Endothelial cell of umbilical vein (primary cell): ENCODE data around the gene DCHS2. TPM values are rescaled to one million over a fixed set of nuclear protein-coding genes. Genes with fewer than 3 reads are reported as not detected.

Experiments
- BruUV-seq: library from RNA; stranded (reverse); fragments of 400-500 nt; replicated peaks from 2 replicates; lab custom pipeline; 2021; lab: Mats Ljungman, UMichigan
- CTCF ChIA-PET: fragments of 300-600, 350-600 bp; sonication (Branson Sonifier 250); formaldehyde crosslinking; loops from one replicate; lab custom pipeline; 2021; ENCODE audit warnings: antibody characterized with exemption, inconsistent platforms; lab: Charles Lee
- POLR2A ChIA-PET: fragments of 300-600, 350-600 bp; sonication (Branson Sonifier 250); formaldehyde crosslinking; loops from one replicate; lab custom pipeline; 2021; ENCODE audit warnings: antibody characterized with exemption, inconsistent platforms; lab: Charles Lee
- DNase-seq: peaks from one replicate; pipeline ENCODE4 v3.0.0-alpha.2; 2011; ENCODE audit warnings: low read depth, low spot score
- FAIRE-seq: peaks from 2 replicates; lab custom pipeline; 2011; peaks lifted over from hg19 to GRCh38; lab: Jason Lieb, UNC
- H2AFZ ChIP-seq: 2 replicates; pipeline ENCODE4 v1.6.0; 2012; ENCODE audit warnings: low read depth, low read length, control low read depth, inconsistent platforms
- H3K27ac ChIP-seq: 2 replicates; pipeline ENCODE4 v1.5.1; 2011; ENCODE audit warnings: low read depth, mild to moderate bottlenecking, control low read depth, low read length, moderate library complexity; ENCODE audit not compliant: insufficient read depth
- H3K27me3 ChIP-seq, 2 experiments: 2 replicates each; pipeline versions ENCODE4 v1.6.0 to v1.6.1; 2011; ENCODE audit warnings: low read length in 2 of 2, mixed read lengths in 1 of 2; ENCODE audit not compliant: control insufficient read depth in 2 of 2, insufficient read depth in 2 of 2
- H3K36me3 ChIP-seq, 2 experiments: 2 replicates in 1 of 2; 3 replicates in 1 of 2; pipeline ENCODE4 v1.5.1; 2011; ENCODE audit warnings: low read length in 2 of 2, mild to moderate bottlenecking in 1 of 2, moderate library complexity in 1 of 2; ENCODE audit not compliant: control insufficient read depth in 2 of 2, insufficient read depth in 2 of 2; ENCODE audit errors: extremely low read depth in 1 of 2
- H3K4me1 ChIP-seq: 3 replicates; pipeline ENCODE4 v1.5.1; 2011; ENCODE audit warnings: mild to moderate bottlenecking, low read length; ENCODE audit not compliant: control insufficient read depth, insufficient read depth; ENCODE audit errors: extremely low read depth
- H3K4me2 ChIP-seq: 2 replicates; pipeline ENCODE4 v1.6.1; 2011; ENCODE audit warnings: low read length, control low read depth, mixed read lengths; ENCODE audit not compliant: insufficient read depth
- H3K4me3 ChIP-seq, 3 experiments: fragments of 200-600 bp in 1 of 3; sonication (generic), shearing (Covaris generic) in 1 of 3; replicated peaks in 1 of 3; 2 replicates each; pipeline ENCODE4 v1.5.1; 2011 to 2016; ENCODE audit warnings: control low read depth in 3 of 3, low read length in 3 of 3, mild to moderate bottlenecking in 2 of 3, inconsistent platforms in 1 of 3, low read depth in 1 of 3, moderate library complexity in 1 of 3; ENCODE audit not compliant: insufficient read depth in 1 of 3
- H3K79me2 ChIP-seq: 2 replicates; pipeline ENCODE4 v1.6.0; 2012; ENCODE audit warnings: low read length, inconsistent platforms; ENCODE audit not compliant: control insufficient read depth, insufficient read depth
- H3K9ac ChIP-seq: replicated peaks from 2 replicates; pipeline ENCODE3; 2011; ENCODE audit warnings: low read length, control low read depth; ENCODE audit not compliant: insufficient read depth; ENCODE audit errors: extremely low read depth
- H3K9me1 ChIP-seq: replicated peaks from 3 replicates; pipeline ENCODE4 v1.6.0; 2011; ENCODE audit warnings: mild to moderate bottlenecking, low read length; ENCODE audit not compliant: control insufficient read depth, insufficient read depth; ENCODE audit errors: extremely low read depth
- H3K9me3 ChIP-seq: replicated peaks from 2 replicates; pipeline ENCODE4 v1.5.1; 2012; ENCODE audit warnings: low read length, inconsistent platforms; ENCODE audit not compliant: control insufficient read depth, insufficient read depth
- H4K20me1 ChIP-seq: replicated peaks from 2 replicates; pipeline ENCODE3; 2011; ENCODE audit warnings: mild to moderate bottlenecking, low read length; ENCODE audit not compliant: control insufficient read depth, insufficient read depth; ENCODE audit errors: extremely low read depth
- EZH2 ChIP-seq: IDR thresholded peaks from 2 replicates; pipeline ENCODE4 v1.6.1; 2012; ENCODE audit warnings: borderline replicate concordance, low read depth, mild to moderate bottlenecking, moderate library complexity, low read length, inconsistent platforms; ENCODE audit not compliant: severe bottlenecking
- FOS ChIP-seq: IDR thresholded peaks from 2 replicates; pipeline ENCODE4 v1.6.1; 2011; ENCODE audit warnings: mild to moderate bottlenecking, low read length, moderate library complexity, borderline replicate concordance; ENCODE audit not compliant: insufficient read depth
- GATA2 ChIP-seq: IDR thresholded peaks from 2 replicates; pipeline ENCODE4 v1.7.0; 2011; ENCODE audit warnings: low read depth, mild to moderate bottlenecking, moderate library complexity, mixed read lengths, low read length; ENCODE audit not compliant: insufficient read length, insufficient read depth
- JUN ChIP-seq: IDR thresholded peaks from 2 replicates; pipeline ENCODE4 v1.6.1; 2011; ENCODE audit warnings: borderline replicate concordance, low read depth; ENCODE audit not compliant: insufficient read length, insufficient read depth
- MYC ChIP-seq: IDR thresholded peaks from one replicate; pipeline ENCODE4 v1.6.1; 2011; ENCODE audit warnings: mild to moderate bottlenecking, low read depth, low read length
- POLR2A ChIP-seq: IDR thresholded peaks from 2 replicates; pipeline ENCODE4 v1.6.1; 2012; ENCODE audit warnings: low read depth, mild to moderate bottlenecking, control low read depth, low read length
- POLR2AphosphoS5 ChIP-seq: IDR thresholded peaks from 2 replicates; pipeline ENCODE4 v1.6.1; 2012; ENCODE audit warnings: low read depth, mild to moderate bottlenecking, control low read depth, low read length, moderate library complexity; ENCODE audit not compliant: insufficient read depth
- dilution Hi-C: fragments of 300-500 bp; cut with MboI; formaldehyde crosslinking; loops from one replicate; pipeline ENCODE4 v1.15.0; 2019; ENCODE audit warnings: low sequenced_read_pairs; ENCODE audit not compliant: extremely low pct_ligation_motif_present
- intact Hi-C: fragments of 100-400 bp; cut with micrococcal nuclease; formaldehyde crosslinking; loops from one replicate; pipeline ENCODE4 v1.10.0; 2022
- polyA plus RNA-seq, 4 experiments: library from polyadenylated mRNA; depleted of rRNA in 3 of 4; stranded (reverse) in 3 of 4; unstranded in 1 of 4; fragments of >200 nt; gene quantifications; 2 replicates each; pipeline versions ENCODE4 v1.2.1 to v1.2.3, GENCODE V29; 2011 to 2012; ENCODE audit warnings: missing spikeins in 1 of 4
- total RNA-seq: library from RNA; stranded (reverse); gene quantifications from 2 replicates; pipeline ENCODE4 v1.2.3, GENCODE V29; 2021
- TF ChIP-seq, protein P1 (sequence below): IDR thresholded peaks from 2 replicates; pipeline ENCODE4 v1.6.1; 2011; ENCODE audit not compliant: insufficient read depth, insufficient read length
- TF ChIP-seq, protein P2 (sequence below), 2 donors: IDR thresholded peaks; 1 replicate in 1 of 2; 2 replicates in 1 of 2; pipeline ENCODE4 v1.5.1; 2011; ENCODE audit warnings: low read length in 2 of 2, mild to moderate bottlenecking in 2 of 2, moderate library complexity in 2 of 2, control low read depth in 1 of 2, inconsistent platforms in 1 of 2, low read depth in 1 of 2; ENCODE audit not compliant: insufficient read depth in 1 of 2; ENCODE audit errors: extremely low read depth in 1 of 2

Gene DCHS2
- total and polyA plus RNA-seq, 2 donors (not counting 3 experiments of a cell fraction or from before 2014, with no cell fraction given) = not detected

DNA sequence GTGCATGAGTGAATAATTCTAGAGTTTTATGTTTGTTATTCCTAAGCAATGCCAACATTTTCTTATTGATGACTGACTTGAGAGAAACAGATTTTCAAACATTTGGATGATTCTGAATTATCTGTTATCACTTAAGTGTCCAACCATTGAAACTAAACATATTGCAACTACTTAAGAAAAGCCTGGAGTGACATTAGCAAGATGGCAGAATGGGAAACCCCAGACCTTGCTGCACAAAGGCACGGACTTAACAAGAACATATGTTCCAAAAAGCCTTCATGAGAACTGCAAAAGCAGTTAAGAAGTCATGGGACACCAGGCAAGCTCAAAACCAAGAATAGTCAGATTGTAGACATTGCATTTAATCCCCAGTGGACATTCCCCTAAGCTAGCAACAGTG lies 215.1 kb downstream of the DCHS2 start:
- TF ChIP-seq POLR2A (no peak), GATA2 (no peak), JUN (no peak), MYC (no peak), POLR2AphosphoS5 (no peak), FOS (no peak), EZH2 (no peak)
- TF ChIP-seq, protein P1, sequence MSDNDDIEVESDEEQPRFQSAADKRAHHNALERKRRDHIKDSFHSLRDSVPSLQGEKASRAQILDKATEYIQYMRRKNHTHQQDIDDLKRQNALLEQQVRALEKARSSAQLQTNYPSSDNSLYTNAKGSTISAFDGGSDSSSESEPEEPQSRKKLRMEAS = no peak
- TF ChIP-seq, protein P2, sequence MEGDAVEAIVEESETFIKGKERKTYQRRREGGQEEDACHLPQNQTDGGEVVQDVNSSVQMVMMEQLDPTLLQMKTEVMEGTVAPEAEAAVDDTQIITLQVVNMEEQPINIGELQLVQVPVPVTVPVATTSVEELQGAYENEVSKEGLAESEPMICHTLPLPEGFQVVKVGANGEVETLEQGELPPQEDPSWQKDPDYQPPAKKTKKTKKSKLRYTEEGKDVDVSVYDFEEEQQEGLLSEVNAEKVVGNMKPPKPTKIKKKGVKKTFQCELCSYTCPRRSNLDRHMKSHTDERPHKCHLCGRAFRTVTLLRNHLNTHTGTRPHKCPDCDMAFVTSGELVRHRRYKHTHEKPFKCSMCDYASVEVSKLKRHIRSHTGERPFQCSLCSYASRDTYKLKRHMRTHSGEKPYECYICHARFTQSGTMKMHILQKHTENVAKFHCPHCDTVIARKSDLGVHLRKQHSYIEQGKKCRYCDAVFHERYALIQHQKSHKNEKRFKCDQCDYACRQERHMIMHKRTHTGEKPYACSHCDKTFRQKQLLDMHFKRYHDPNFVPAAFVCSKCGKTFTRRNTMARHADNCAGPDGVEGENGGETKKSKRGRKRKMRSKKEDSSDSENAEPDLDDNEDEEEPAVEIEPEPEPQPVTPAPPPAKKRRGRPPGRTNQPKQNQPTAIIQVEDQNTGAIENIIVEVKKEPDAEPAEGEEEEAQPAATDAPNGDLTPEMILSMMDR (IDR thresholded peaks at IDR 0.05; ENCODE audit: extremely low read depth in 1 of 2, insufficient read depth in 1 of 2, low read depth in 1 of 2, low read length in 2 of 2) = no peak

More for the DNA sequence above, 215.1 kb downstream of the DCHS2 start:
- no peaks in the 10 kb centered on the region for H3K36me3 ChIP-seq
- intact Hi-C loops = no loop called here
- no peaks in the 10 kb centered on the region for H3K9me1 ChIP-seq
- no peak for DNase-seq
- ChIA-PET CTCF (no interaction called here), POLR2A (no interaction called here)
- H2AFZ ChIP-seq = no peak overlapping the region
- H3K4me2 ChIP-seq = no peak overlapping the region
- H4K20me1 ChIP-seq = no peaks in the 10 kb centered on the region
- no peak overlapping the region for H3K27ac ChIP-seq
- no TSS peak for BruUV-seq
- no peak overlapping the region for H3K9ac ChIP-seq
- H3K4me1 ChIP-seq = no peaks in the 10 kb centered on the region
- dilution Hi-C loops = no loop called here
- H3K79me2 ChIP-seq = no peaks in the 10 kb centered on the region
- no peak overlapping the region for H3K4me3 ChIP-seq
- FAIRE-seq = no peak
- H3K27me3 ChIP-seq = no peaks in the 10 kb centered on the region
- no peaks in the 10 kb centered on the region for H3K9me3 ChIP-seq
